ENCODE data around the gene SLC4A2.

Gene SLC4A2

GRCh38 chr7:151064993-151065392 is 5.6 kb downstream of the SLC4A2 start:
- no peak for DNase-seq

DNA sequence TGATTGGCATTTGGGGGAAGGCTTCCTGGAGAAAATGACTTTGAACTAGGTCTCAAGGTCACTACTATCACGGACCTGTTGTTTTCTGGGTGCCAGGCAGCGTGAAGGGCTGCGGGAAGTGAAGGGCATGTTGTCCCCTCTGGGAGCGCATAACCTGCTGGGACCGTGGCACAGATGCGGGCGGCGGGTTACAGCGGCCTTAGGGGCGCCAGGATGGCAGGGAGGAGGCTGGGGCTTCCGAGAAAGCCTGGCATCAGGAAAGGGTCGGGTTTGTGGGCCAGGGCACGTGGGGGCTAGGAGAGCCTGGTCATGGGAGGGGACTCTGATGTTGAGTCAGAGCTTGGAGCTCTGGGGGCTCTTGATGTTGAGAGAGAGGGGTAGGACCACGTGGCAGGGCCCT is 6.1 kb downstream of the SLC4A2 start:
- no peak for DNase-seq

GRCh38 chr7:151066273-151066974 is 7.0 kb downstream of the SLC4A2 start:
- no peak for DNase-seq

GRCh38 chr7:151068069-151068773 is 8.8 kb downstream of the SLC4A2 start:
- no peak for DNase-seq

DNA sequence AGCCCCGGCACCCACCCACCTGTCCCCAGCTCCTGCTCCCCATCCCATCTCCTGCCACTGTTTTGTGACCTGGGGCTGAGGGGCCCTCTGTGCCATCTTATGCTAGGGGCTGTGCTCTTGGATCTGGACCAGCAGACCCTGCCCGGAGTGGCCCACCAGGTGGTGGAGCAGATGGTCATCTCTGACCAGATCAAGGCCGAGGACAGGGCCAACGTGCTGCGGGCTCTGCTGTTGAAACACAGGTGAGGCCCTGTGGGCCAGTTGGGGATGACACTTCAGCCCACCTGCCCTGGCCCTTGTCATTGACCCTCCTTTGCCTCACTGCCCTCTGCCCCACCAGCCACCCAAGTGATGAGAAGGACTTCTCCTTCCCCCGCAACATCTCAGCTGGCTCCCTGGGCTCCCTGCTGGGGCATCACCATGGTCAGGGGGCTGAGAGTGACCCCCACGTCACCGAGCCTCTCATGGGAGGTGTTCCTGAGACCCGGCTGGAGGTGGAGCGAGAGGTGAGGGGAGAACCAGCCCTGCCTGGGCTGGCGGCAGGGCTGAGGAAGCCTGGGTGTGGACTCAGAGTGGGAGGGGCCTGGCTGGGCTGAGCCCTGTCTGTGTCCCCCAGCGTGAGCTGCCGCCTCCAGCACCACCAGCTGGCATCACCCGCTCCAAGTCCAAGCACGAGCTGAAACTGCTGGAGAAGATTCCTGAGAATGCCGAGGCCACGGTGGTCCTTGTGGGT is 10.6 kb downstream of the SLC4A2 start:
- DNase-seq: no peak

- DNase-seq: no peak
Measured at GRCh38 chr7:151070574-151070960, 11.2 kb downstream of the SLC4A2 start.

DNA sequence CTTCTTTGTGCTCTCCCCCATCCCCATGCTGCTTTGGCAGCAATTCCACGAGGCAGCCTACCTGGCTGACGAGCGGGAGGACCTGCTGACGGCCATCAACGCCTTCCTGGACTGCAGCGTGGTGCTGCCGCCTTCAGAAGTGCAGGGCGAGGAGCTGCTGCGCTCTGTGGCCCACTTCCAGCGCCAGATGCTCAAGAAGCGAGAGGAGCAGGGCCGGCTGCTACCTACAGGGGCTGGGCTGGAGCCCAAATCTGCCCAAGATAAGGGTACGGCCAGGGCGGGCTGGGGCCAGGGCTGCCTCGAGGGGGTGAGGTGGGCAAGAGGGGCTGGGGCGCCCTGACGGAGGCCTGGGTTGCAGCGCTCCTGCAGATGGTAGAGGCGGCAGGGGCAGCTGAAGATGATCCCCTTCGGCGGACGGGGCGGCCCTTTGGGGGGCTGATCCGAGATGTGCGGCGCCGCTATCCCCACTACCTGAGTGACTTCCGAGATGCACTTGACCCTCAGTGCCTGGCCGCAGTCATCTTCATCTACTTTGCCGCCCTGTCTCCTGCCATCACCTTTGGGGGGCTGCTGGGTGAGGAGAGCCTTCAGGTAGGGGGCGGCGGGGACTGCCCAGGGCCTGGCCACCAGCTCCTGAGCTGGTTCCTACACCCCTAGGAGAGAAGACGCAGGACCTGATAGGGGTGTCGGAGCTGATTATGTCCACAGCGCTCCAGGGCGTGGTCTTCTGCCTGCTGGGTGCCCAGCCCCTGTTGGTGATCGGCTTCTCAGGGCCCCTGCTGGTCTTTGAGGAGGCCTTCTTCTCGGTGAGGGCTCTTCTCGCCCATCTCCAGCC is 11.9 kb downstream of the SLC4A2 start:
- DNase-seq: no peak

GRCh38 chr7:151073990-151074389 is 14.6 kb downstream of the SLC4A2 start:
- DNase-seq: no peak

GRCh38 chr7:151074817-151075661 is 15.7 kb downstream of the SLC4A2 start:
- DNase-seq: no peak

DNA sequence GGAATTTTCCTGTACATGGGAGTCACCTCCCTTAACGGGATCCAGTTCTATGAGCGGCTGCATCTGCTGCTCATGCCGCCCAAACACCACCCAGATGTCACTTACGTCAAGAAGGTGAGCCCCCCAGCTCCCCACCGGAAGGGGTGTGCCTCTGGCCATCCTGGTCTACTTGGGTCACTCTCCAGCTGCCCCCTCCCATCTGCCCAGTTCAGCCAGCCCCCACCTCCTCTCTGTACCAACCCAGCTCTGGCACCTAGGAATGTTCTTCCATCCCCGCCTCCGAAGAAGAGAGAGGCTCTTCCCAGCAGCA is 16.2 kb downstream of the SLC4A2 start:
- no peak for DNase-seq

- no peak for DNase-seq
Measured at GRCh38 chr7:151075978-151076426, 16.6 kb downstream of the SLC4A2 start.

DNA sequence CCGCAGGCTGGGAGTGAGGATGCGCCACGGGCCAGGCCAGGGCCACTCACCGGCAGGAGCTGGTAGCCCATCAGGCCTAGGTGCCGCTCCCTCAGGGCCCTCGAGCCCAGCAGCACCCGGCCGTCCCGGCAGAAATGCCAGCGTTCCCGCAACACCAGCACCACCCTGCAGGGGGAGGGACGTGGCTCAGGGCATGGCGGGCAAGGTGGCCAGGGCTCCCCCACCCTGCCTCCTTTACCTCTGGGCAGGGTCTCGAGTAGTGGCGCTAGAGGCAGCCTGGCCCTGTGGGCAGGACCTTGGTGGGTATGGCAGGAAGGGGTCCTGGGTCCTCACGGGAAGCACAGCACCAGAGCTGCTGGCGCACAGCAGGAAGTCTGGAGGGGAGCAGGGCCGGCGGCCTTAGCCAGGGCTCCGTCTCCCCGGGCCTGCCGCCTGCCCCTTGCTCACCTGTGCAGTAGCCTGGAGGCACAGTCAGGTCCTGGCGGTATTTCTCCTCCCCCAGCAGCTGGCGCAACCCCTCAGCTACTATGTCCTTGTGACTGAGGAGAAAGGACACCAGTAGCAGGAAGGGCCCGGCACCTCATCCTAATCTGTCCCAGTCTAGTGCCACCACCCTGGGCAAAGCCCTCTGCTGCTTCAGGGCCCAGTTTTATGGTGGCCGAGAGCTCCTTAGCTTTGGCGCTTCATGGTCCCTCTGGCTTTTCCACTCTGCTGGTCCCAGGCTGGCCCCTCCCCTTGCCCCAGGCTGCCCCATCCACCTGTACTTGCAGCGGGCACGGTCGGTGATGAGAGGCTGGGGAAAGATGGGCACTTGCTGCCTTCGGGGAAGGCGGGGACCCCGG is 17.7 kb downstream of the SLC4A2 start:
- DNase-seq: no peak

GRCh38 chr7:151077705-151078232 is 18.4 kb downstream of the SLC4A2 start:
- no peak for DNase-seq

DNA sequence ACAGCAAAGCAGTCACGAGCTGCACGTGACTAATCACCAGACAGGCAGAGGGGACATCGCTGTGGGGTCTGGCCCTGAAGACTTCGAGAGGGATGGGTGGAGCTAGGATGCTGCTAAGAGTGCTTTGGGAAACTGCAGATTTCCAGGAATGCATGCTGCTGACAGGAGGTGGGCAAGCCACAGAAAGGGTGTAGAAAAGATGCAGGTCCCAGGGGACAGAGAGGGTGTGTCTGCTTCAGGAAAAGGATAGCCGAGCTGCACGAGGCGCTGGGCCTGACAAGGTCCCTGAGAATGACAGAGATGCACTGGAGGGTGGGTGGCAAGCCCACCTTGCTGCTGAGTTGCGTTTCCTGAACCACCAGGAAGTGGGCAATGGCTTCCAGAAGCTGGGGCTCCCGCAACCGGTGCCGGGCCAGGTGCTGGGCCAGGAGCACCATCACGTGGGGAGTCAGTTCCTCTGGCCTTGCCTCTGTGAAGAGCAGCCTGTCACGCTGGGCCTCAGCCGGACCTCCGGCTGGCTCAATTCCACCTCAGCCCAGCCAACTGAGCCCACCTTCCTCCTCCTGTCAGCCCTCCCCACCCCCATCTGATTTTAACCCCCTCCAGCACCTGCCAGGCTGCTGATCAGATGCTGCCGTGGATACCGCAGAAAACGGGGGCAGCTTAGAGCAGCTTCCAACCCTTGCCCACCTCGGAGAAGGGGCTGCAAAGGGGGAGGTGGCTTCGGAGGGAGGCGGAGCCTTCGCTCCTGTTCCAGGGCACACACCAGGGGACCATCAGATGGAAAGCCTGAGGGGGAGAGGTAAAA is 19.0 kb downstream of the SLC4A2 start:
- no peak for DNase-seq

- no peak for DNase-seq
Measured at GRCh38 chr7:151079199-151079910, 20.0 kb downstream of the SLC4A2 start.

- DNase-seq: no peak
Measured at GRCh38 chr7:151080067-151080521, 20.7 kb downstream of the SLC4A2 start.

DNA sequence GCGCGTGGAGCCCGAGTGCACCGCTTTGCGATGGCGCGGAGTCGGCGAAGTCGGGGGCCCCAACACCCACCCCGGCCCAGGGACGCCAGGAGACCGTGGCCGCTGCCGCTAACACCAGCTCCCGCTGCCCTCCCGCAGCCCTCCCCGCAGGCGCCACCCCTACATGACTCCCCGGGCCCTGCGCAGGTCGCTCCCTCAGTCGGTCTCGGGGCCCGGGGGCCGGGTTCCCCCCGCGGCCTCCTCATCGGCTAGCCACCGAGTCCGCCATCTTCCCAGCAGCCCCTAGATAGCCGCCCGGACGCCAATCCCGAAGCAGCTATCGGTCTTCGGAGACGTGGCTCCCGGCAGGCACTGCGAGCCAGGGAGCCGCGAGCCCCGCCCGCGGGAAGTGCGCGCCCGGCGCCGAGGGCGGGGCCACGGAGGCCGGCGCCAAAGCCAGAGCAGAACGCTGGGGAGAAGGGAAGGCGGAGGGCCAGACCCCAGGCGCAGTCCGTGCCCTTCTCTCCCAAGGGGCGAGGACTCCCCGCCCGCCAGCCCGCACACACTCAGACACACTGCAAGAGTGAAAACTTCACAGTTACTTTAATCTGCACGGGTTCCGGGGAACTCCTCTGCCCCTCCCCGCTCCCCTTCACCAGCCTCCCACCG is 21.3 kb downstream of the SLC4A2 start, which contains the start of gene FASTK:
FASTK (minus strand) TSS at position 288 of the 648 bp plus-strand sequence; CDS start at position 245, 43 bp downstream.
- DNase-seq: peak; percentile 84

Data from effector CD4-positive, alpha-beta T cell (primary cell).